WTC11 (cell line): ENCODE results near the gene P2RX1. TPM values are rescaled to one million over a fixed set of nuclear protein-coding genes. Genes with fewer than 3 reads are reported as not detected.

ENCODE experiments used
- ATAC-seq: fragments of 200-7000 bp; cut with Tn5 transposase; 2 replicates; pipeline ENCODE4 v1.10.0; 2021; ENCODE audit warnings: mild to moderate bottlenecking, moderate library complexity
- CTCF ChIA-PET: fragments of 300-600 bp; sonication (Branson Sonifier 250); formaldehyde crosslinking; loops from one replicate; lab custom pipeline; 2021; ENCODE audit warnings: antibody characterized with exemption; lab: Charles Lee
- POLR2A ChIA-PET: fragments of 350-600 bp; sonication (Branson Sonifier 250); formaldehyde crosslinking; loops from one replicate; lab custom pipeline; 2021; ENCODE audit warnings: antibody characterized with exemption; lab: Charles Lee
- DNase-seq: peaks from one replicate; pipeline ENCODE4 v3.0.0; 2021; ENCODE audit warnings: low spot score
- H3K27ac Mint-ChIP-seq: 2 replicates; pipeline ENCODE4 v1.8.0; 2021; ENCODE audit warnings: mixed read lengths
- H3K27me3 Mint-ChIP-seq: 2 replicates; pipeline ENCODE4 v1.8.0; 2021; ENCODE audit warnings: low read depth, mild to moderate bottlenecking, moderate library complexity, mixed read lengths
- H3K36me3 Mint-ChIP-seq: 2 replicates; pipeline ENCODE4 v1.8.0; 2021; ENCODE audit warnings: mixed read lengths
- H3K4me1 Mint-ChIP-seq: 2 replicates; pipeline ENCODE4 v1.8.0; 2022; ENCODE audit warnings: mixed read lengths
- H3K4me3 Mint-ChIP-seq: 2 replicates; pipeline ENCODE4 v1.8.0; 2021; ENCODE audit warnings: mild to moderate bottlenecking, moderate library complexity, mixed read lengths
- H3K9me3 Mint-ChIP-seq: 2 replicates; pipeline ENCODE4 v1.8.0; 2021; ENCODE audit warnings: mixed read lengths
- EMX1 ChIP-seq: fragments of 250-450 bp; sonication (Bioruptor Pico); IDR thresholded peaks from 2 replicates; pipeline ENCODE4 v1.8.0; 2021; ENCODE audit warnings: mild to moderate bottlenecking
- ETV6 ChIP-seq: sonication (generic); formaldehyde crosslinking; IDR thresholded peaks from 2 replicates; pipeline ENCODE4 v1.8.1; 2022; ENCODE audit warnings: mild to moderate bottlenecking, missing genetic modification reagents
- NFE2L1 ChIP-seq: sonication (generic); formaldehyde crosslinking; IDR thresholded peaks from 2 replicates; pipeline ENCODE4 v1.8.1; 2023; ENCODE audit warnings: missing genetic modification reagents
- NR2C2 ChIP-seq: sonication (generic); formaldehyde crosslinking; IDR thresholded peaks from 2 replicates; pipeline ENCODE4 v1.8.0; 2022; ENCODE audit warnings: mild to moderate bottlenecking, missing genetic modification reagents
- OVOL2 ChIP-seq: fragments of 250-450 bp; sonication (Bioruptor Pico); IDR thresholded peaks from 2 replicates; pipeline ENCODE4 v1.9.0; 2021; ENCODE audit warnings: mild to moderate bottlenecking, borderline replicate concordance
- RELA ChIP-seq: sonication (generic); formaldehyde crosslinking; IDR thresholded peaks from 2 replicates; pipeline ENCODE4 v1.8.1; 2022; ENCODE audit warnings: missing genetic modification reagents, mild to moderate bottlenecking, borderline replicate concordance
- ZNF263 ChIP-seq: sonication (generic); formaldehyde crosslinking; IDR thresholded peaks from 2 replicates; pipeline ENCODE4 v1.8.1; 2022; ENCODE audit warnings: low read depth, mild to moderate bottlenecking, moderate library complexity, missing genetic modification reagents
- total RNA-seq: library from RNA; stranded (reverse); gene quantifications from 3 replicates; pipeline ENCODE4 v1.2.3, GENCODE V29; 2021
- TF ChIP-seq, protein P1 (sequence below): fragments of 250-450 bp; sonication (Bioruptor Pico); IDR thresholded peaks from 2 replicates; pipeline ENCODE4 v1.9.0; 2021; ENCODE audit warnings: mild to moderate bottlenecking
- TF ChIP-seq, protein P2 (sequence below): sonication (generic); formaldehyde crosslinking; IDR thresholded peaks from 2 replicates; pipeline ENCODE4 v1.8.0; 2023; ENCODE audit warnings: missing genetic modification reagents
- TF ChIP-seq, protein P3 (sequence below): sonication (generic); formaldehyde crosslinking; IDR thresholded peaks from 2 replicates; pipeline ENCODE4 v1.8.0; 2022; ENCODE audit warnings: mild to moderate bottlenecking, missing genetic modification reagents
- TF ChIP-seq, protein P4 (sequence below): sonication (generic); formaldehyde crosslinking; IDR thresholded peaks from 2 replicates; pipeline ENCODE4 v1.8.1; 2022; ENCODE audit warnings: mild to moderate bottlenecking, moderate library complexity, missing genetic modification reagents
- TF ChIP-seq, protein P5 (sequence below): sonication (generic); formaldehyde crosslinking; IDR thresholded peaks from 2 replicates; pipeline ENCODE4 v1.8.1; 2023; ENCODE audit warnings: mild to moderate bottlenecking, missing genetic modification reagents, borderline replicate concordance
- TF ChIP-seq, protein P6 (sequence below): fragments of 200-600 bp; IDR thresholded peaks from 2 replicates; pipeline ENCODE4 v1.8.0; 2022; ENCODE audit warnings: antibody characterized with exemption
- TF ChIP-seq, protein P7 (sequence below): sonication (generic); formaldehyde crosslinking; IDR thresholded peaks from 2 replicates; pipeline ENCODE4 v1.8.1; 2023; ENCODE audit warnings: mild to moderate bottlenecking, moderate library complexity, missing genetic modification reagents
- TF ChIP-seq, protein P8 (sequence below): fragments of 250-450 bp; sonication (Bioruptor Pico); IDR thresholded peaks from 2 replicates; pipeline ENCODE4 v1.8.0; 2021; ENCODE audit warnings: mild to moderate bottlenecking

P2RX1 gene
- total RNA-seq, 1 experiment from 2014 or later: 0.07 TPM

DNA sequence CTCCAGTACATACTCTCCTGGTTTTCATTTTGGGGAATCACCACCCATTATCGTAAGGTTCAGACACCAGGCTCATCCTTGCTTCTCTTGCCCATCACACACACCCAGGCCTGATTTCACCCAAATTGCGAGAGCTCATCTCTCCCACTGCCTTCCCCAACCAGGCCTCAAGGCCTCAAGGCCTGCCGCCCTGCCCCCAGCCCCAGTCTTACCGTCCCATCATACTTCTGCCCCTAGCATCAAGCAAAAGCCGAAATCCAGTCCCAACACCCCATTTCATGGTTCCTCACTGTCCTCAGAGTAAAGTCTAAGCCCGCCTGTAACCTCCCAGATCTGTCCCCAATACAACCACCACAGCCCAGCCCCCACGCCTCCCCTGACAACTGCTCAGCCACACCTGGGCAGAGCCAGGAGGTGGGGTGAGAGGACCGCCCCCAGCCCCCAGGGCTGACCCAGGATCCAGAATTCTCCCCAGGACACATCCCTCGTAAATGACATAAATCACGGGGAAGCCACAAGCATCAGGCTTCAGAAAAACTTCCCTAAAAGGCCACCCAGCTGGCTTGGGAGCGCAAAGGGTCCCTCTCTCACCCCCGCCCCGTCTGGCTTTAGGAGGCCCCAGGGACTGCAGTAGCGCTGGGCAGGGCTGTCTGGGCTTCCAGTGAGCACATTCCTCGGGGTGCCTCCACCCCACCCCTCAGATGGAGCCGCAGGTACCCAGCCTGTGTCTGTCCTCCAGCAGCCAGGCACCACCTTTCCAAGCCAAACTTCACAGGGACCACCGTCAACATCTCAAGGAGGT lies 9.6 kb upstream of the P2RX1 start:
- ATAC-seq: peak; percentile 17; the same call in 1 of the 2 replicates
- H3K4me3 Mint-ChIP-seq: no peak overlapping the region
- TF ChIP-seq, protein P1, sequence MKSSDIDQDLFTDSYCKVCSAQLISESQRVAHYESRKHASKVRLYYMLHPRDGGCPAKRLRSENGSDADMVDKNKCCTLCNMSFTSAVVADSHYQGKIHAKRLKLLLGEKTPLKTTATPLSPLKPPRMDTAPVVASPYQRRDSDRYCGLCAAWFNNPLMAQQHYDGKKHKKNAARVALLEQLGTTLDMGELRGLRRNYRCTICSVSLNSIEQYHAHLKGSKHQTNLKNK (CRISPR knock-in tag): no peak
- TF ChIP-seq RELA (CRISPR knock-in tag): no peak
- TF ChIP-seq, protein P2, sequence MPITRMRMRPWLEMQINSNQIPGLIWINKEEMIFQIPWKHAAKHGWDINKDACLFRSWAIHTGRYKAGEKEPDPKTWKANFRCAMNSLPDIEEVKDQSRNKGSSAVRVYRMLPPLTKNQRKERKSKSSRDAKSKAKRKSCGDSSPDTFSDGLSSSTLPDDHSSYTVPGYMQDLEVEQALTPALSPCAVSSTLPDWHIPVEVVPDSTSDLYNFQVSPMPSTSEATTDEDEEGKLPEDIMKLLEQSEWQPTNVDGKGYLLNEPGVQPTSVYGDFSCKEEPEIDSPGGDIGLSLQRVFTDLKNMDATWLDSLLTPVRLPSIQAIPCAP (CRISPR knock-in tag): no peak
- TF ChIP-seq NFE2L1 (CRISPR knock-in tag): no peak
- TF ChIP-seq, protein P3, sequence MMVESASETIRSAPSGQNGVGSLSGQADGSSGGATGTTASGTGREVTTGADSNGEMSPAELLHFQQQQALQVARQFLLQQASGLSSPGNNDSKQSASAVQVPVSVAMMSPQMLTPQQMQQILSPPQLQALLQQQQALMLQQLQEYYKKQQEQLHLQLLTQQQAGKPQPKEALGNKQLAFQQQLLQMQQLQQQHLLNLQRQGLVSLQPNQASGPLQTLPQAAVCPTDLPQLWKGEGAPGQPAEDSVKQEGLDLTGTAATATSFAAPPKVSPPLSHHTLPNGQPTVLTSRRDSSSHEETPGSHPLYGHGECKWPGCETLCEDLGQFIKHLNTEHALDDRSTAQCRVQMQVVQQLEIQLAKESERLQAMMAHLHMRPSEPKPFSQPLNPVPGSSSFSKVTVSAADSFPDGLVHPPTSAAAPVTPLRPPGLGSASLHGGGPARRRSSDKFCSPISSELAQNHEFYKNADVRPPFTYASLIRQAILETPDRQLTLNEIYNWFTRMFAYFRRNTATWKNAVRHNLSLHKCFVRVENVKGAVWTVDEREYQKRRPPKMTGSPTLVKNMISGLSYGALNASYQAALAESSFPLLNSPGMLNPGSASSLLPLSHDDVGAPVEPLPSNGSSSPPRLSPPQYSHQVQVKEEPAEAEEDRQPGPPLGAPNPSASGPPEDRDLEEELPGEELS: no peak
- TF ChIP-seq, protein P4, sequence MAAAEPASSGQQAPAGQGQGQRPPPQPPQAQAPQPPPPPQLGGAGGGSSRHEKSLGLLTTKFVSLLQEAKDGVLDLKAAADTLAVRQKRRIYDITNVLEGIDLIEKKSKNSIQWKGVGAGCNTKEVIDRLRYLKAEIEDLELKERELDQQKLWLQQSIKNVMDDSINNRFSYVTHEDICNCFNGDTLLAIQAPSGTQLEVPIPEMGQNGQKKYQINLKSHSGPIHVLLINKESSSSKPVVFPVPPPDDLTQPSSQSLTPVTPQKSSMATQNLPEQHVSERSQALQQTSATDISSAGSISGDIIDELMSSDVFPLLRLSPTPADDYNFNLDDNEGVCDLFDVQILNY (CRISPR knock-in tag): no peak
- H3K27ac Mint-ChIP-seq: 0 out of 2 replicates have a peak overlapping the region, but pooled peaks have one; percentile 2
- no peaks in the 10 kb centered on the region for H3K36me3 Mint-ChIP-seq
- H3K4me1 Mint-ChIP-seq: peaks cover 5% of the 10 kb centered on the region; the same call in 1 of the 2 replicates
- DNase-seq: no peak
- ChIA-PET POLR2A (no interaction called here), CTCF (interaction anchor here (0.6 to 1.5 kb wide), 3 partner anchors 9 to 83 kb away, joined by 3 to 5 read pairs (median 3); no protein-coding TSS in a partner anchor)
- H3K27me3 Mint-ChIP-seq: no peaks in the 10 kb centered on the region
- H3K9me3 Mint-ChIP-seq: no peaks in the 10 kb centered on the region

DNA sequence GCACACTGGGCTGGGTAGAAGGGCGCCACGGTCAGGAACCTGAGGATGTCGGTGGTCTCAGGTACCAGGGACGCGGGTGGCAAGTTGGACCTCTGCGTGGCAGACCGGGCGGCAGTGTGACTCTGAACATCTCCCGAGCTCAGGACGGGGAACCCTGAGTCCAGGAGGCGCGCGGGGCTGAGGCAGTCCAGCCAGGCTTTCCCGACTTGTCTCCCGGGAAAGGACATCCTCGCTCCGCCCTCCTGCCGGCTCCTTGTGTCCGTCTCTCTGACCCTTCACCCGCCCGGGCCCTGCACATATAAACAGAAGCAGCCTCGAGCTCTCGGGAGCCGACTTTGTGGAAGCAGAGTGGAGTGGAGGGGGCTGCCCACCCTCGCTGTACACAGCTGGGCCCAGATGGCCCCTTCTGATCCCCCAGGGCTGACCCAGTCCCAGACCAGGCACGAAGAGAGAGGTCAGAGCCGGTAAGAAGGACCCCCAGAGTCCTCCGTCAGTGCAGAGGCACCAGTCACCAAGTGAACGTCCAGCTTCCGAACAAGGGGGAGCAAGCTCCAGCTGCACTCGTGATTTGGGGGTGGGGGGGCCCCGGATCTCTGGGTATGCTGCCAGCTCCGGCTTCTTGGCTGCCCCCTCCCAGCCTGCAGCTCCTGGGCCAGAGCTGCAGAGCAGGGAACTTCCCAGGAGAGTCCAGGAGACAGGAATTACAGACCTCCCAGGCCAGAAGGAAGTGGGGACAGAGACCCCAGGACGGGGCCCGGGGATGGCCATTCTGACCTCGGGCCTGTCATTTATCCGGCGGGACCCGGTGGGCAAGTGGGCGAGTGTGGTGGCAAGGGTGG lies 8.5 kb upstream of the P2RX1 start:
- no peaks in the 10 kb centered on the region for H3K9me3 Mint-ChIP-seq
- ChIA-PET CTCF (interaction anchor here (1.1 to 1.5 kb wide), 2 partner anchors 10 to 11 kb away, joined by 4 to 5 read pairs; no protein-coding TSS in a partner anchor), POLR2A (no interaction called here)
- H3K36me3 Mint-ChIP-seq: no peaks in the 10 kb centered on the region
- ATAC-seq: no peak
- H3K27ac Mint-ChIP-seq: no peak overlapping the region
- peaks cover 5% of the 10 kb centered on the region; the same call in 1 of the 2 replicates for H3K4me1 Mint-ChIP-seq
- H3K27me3 Mint-ChIP-seq: no peaks in the 10 kb centered on the region
- no peak overlapping the region for H3K4me3 Mint-ChIP-seq
- DNase-seq: no peak
- no peak for TF ChIP-seq ETV6 (CRISPR knock-in tag)
- TF ChIP-seq, protein P5, sequence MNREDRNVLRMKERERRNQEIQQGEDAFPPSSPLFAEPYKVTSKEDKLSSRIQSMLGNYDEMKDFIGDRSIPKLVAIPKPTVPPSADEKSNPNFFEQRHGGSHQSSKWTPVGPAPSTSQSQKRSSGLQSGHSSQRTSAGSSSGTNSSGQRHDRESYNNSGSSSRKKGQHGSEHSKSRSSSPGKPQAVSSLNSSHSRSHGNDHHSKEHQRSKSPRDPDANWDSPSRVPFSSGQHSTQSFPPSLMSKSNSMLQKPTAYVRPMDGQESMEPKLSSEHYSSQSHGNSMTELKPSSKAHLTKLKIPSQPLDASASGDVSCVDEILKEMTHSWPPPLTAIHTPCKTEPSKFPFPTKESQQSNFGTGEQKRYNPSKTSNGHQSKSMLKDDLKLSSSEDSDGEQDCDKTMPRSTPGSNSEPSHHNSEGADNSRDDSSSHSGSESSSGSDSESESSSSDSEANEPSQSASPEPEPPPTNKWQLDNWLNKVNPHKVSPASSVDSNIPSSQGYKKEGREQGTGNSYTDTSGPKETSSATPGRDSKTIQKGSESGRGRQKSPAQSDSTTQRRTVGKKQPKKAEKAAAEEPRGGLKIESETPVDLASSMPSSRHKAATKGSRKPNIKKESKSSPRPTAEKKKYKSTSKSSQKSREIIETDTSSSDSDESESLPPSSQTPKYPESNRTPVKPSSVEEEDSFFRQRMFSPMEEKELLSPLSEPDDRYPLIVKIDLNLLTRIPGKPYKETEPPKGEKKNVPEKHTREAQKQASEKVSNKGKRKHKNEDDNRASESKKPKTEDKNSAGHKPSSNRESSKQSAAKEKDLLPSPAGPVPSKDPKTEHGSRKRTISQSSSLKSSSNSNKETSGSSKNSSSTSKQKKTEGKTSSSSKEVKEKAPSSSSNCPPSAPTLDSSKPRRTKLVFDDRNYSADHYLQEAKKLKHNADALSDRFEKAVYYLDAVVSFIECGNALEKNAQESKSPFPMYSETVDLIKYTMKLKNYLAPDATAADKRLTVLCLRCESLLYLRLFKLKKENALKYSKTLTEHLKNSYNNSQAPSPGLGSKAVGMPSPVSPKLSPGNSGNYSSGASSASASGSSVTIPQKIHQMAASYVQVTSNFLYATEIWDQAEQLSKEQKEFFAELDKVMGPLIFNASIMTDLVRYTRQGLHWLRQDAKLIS (CRISPR knock-in tag): no peak
- TF ChIP-seq, protein P6, sequence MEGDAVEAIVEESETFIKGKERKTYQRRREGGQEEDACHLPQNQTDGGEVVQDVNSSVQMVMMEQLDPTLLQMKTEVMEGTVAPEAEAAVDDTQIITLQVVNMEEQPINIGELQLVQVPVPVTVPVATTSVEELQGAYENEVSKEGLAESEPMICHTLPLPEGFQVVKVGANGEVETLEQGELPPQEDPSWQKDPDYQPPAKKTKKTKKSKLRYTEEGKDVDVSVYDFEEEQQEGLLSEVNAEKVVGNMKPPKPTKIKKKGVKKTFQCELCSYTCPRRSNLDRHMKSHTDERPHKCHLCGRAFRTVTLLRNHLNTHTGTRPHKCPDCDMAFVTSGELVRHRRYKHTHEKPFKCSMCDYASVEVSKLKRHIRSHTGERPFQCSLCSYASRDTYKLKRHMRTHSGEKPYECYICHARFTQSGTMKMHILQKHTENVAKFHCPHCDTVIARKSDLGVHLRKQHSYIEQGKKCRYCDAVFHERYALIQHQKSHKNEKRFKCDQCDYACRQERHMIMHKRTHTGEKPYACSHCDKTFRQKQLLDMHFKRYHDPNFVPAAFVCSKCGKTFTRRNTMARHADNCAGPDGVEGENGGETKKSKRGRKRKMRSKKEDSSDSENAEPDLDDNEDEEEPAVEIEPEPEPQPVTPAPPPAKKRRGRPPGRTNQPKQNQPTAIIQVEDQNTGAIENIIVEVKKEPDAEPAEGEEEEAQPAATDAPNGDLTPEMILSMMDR: no peak
- no peak for TF ChIP-seq NR2C2 (CRISPR knock-in tag)
- TF ChIP-seq ZNF263 (CRISPR knock-in tag): no peak
- TF ChIP-seq, protein P7, sequence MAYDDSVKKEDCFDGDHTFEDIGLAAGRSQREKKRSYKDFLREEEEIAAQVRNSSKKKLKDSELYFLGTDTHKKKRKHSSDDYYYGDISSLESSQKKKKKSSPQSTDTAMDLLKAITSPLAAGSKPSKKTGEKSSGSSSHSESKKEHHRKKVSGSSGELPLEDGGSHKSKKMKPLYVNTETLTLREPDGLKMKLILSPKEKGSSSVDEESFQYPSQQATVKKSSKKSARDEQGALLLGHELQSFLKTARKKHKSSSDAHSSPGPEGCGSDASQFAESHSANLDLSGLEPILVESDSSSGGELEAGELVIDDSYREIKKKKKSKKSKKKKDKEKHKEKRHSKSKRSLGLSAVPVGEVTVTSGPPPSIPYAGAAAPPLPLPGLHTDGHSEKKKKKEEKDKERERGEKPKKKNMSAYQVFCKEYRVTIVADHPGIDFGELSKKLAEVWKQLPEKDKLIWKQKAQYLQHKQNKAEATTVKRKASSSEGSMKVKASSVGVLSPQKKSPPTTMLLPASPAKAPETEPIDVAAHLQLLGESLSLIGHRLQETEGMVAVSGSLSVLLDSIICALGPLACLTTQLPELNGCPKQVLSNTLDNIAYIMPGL (CRISPR knock-in tag): no peak
- TF ChIP-seq, protein P8, sequence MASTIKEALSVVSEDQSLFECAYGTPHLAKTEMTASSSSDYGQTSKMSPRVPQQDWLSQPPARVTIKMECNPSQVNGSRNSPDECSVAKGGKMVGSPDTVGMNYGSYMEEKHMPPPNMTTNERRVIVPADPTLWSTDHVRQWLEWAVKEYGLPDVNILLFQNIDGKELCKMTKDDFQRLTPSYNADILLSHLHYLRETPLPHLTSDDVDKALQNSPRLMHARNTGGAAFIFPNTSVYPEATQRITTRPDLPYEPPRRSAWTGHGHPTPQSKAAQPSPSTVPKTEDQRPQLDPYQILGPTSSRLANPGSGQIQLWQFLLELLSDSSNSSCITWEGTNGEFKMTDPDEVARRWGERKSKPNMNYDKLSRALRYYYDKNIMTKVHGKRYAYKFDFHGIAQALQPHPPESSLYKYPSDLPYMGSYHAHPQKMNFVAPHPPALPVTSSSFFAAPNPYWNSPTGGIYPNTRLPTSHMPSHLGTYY (CRISPR knock-in tag): no peak
- TF ChIP-seq, protein P4 (CRISPR knock-in tag): no peak
- TF ChIP-seq OVOL2: no peak
- TF ChIP-seq EMX1 (CRISPR knock-in tag): no peak
